RWPE1 (cell line): ENCODE results near the gene HMGCS2.
A peak's percentile ranks its signal among the peaks of the same experiment; 100 is the strongest.

Experiments used
- CTCF ChIA-PET: fragments of 350-600 bp; sonication (Branson Sonifier 250); formaldehyde crosslinking; extraction: SDS; loops from one replicate; lab custom pipeline; 2021; lab: Yijun Ruan, JAX
- POLR2A ChIA-PET: fragments of 400-600 bp; formaldehyde crosslinking; extraction: SDS; loops from one replicate; lab custom pipeline; 2020; ENCODE audit warnings: antibody characterized with exemption; ENCODE audit not compliant: low non-redundant PET; lab: Yijun Ruan, JAX
- DNase-seq: peaks from one replicate; pipeline ENCODE4 v3.0.0; 2012; ENCODE audit warnings: low spot score
- H3K27ac ChIP-seq: fragments of 450-650 bp; 2 replicates; pipeline ENCODE4 v1.5.1; 2017
- CTCF ChIP-seq: fragments of 450-650 bp; conservative IDR thresholded peaks from 2 replicates; pipeline ENCODE4 v1.5.1; 2017; ENCODE audit warnings: low read depth, mild to moderate bottlenecking

HMGCS2 gene

GRCh38 chr1:119743308-119743707, 25.4 kb downstream of the HMGCS2 start:
- H3K27ac ChIP-seq, result peak overlapping the region; percentile 53

GRCh38 chr1:119742677-119743076, 26.0 kb downstream of the HMGCS2 start:
- no peak for DNase-seq
- ChIA-PET CTCF (interaction anchor here (0.6 to 0.9 kb wide), 3 partner anchors 66 to 185 kb away, joined by 3 to 6 read pairs (median 4); no protein-coding TSS in a partner anchor), POLR2A (no interaction called here)
- H3K27ac ChIP-seq, result peak overlapping the region; percentile 53
- no peak for TF ChIP-seq CTCF

More at GRCh38 chr1:119743308-119743707, 25.4 kb downstream of the HMGCS2 start:
- CTCF ChIA-PET, result interaction anchor here (0.6 to 1.9 kb wide), 9 partner anchors 12 to 609 kb away, joined by 3 to 17 read pairs (median 3); no protein-coding TSS in a partner anchor
- no peak for TF ChIP-seq CTCF
- POLR2A ChIA-PET, result no interaction called here
- no peak for DNase-seq

DNA sequence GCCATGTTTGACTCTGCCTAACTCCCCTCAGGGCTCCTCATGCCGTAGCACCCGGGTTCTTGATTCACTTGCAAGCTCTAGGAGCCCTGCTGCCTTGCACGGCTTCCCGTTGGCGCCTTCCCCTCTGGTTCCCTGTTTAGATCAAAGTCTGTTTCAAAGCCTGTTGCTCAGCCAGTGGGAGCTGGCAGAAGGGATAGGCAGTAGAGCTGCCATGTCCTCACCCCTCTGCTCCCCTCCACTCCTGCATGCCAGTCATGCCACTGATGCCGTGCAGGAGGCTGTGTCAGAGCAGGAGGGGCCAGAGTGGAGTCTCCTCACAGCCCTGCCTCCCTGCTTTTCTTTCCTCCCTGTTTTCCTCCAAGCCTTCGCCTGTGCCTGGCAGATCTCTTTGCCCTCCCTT, 26.5 kb downstream of the HMGCS2 start:
- no peak for TF ChIP-seq CTCF
- ChIA-PET POLR2A (no interaction called here), CTCF (interaction anchor here (0.6 to 1.1 kb wide), 4 partner anchors 67 to 207 kb away, joined by 3 to 6 read pairs (median 4); no protein-coding TSS in a partner anchor)
- peak overlapping the region; percentile 53 for H3K27ac ChIP-seq
- peak; percentile 8 for DNase-seq

GRCh38 chr1:119740896-119741780, 27.6 kb downstream of the HMGCS2 start:
- no peak for TF ChIP-seq CTCF
- CTCF ChIA-PET, result interaction anchor here (0.6 to 1.1 kb wide), 2 partner anchors 192 to 208 kb away, joined by 3 read pairs; no protein-coding TSS in a partner anchor
- H3K27ac ChIP-seq, result peak overlapping the region; percentile 53
- no peak for DNase-seq
- POLR2A ChIA-PET, result no interaction called here

DNA sequence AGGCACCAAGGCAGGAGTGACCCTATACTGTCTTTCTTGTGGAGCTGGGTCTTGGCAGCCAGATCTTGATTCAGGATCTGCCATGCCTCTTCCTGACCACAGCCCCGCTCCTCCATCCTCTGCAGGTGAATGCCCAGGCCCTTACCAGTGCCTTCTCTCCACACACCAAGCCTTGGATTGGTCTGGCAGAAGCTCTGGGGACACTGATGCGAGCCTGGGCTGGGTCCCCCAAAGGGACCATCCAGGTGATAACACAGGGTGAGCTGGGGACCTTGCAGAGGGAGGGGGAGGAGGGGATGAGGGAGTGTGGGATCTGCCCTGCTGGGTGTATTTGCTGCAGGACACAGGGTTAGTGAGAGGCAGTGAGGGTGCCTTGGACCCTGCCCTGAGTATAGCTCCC, 28.4 kb downstream of the HMGCS2 start:
- TF ChIP-seq CTCF, result no peak
- no peak overlapping the region for H3K27ac ChIP-seq
- ChIA-PET POLR2A (no interaction called here), CTCF (no interaction called here)
- DNase-seq, result no peak

DNA sequence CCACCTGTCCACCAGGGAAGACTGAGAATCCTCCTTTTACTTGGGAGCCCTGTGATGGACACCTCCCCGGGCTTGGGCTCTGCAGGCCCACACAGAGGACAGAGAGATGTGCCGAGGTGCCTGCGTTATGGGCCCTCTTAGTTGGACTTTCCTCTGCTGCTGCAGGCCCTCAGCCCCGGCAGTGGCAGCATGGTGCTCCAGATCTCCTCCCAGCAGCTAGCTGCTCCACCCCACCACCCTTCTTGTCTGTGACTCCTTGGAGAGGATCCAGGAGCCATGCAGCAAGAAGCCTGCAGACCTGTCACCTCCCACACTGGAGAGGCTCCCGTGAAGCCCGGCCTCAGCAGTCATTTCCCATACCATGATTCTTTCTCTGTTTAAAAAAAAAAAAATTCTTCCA, 29.6 kb downstream of the HMGCS2 start:
- H3K27ac ChIP-seq, result no peak overlapping the region
- no peak for TF ChIP-seq CTCF
- no peak for DNase-seq
- CTCF ChIA-PET, result interaction anchor here (0.7 kb wide), 1 partner anchor 15 kb away, joined by 9 read pairs; no protein-coding TSS in a partner anchor
- POLR2A ChIA-PET, result interaction anchor here (0.7 kb wide), 1 partner anchor 131 kb away, joined by 5 read pairs; no protein-coding TSS in a partner anchor
